ENCODE data around the gene COLEC12.

The COLEC12 gene

GRCh38 chr18:519019-519879, 18.7 kb upstream of the COLEC12 start:
- no peaks in the 10 kb centered on the region for H3K36me3 ChIP-seq (ENCODE audit: control insufficient read depth in 2 of 2, insufficient read depth in 1 of 2, low read length in 2 of 2)
- ChIA-PET POLR2A (interaction anchor here (0.6 kb wide), 1 partner anchor 23 kb away, joined by 5 read pairs; no protein-coding TSS in a partner anchor), CTCF (interaction anchor here (0.5 to 1.6 kb wide), 9 partner anchors 15 to 149 kb away, joined by 3 to 6 read pairs (median 3); no protein-coding TSS in a partner anchor)
- no peaks in the 10 kb centered on the region; the same call in 1 of the 2 replicates for H3K4me1 ChIP-seq (ENCODE audit: control insufficient read depth, insufficient read depth, low read length)
- H3K27ac ChIP-seq (ENCODE audit: extremely low read depth, low read depth, low read length), result no peak overlapping the region
- H3K4me3 ChIP-seq (ENCODE audit: low read depth, low read length), result no peak overlapping the region
- TF ChIP-seq, protein P1, sequence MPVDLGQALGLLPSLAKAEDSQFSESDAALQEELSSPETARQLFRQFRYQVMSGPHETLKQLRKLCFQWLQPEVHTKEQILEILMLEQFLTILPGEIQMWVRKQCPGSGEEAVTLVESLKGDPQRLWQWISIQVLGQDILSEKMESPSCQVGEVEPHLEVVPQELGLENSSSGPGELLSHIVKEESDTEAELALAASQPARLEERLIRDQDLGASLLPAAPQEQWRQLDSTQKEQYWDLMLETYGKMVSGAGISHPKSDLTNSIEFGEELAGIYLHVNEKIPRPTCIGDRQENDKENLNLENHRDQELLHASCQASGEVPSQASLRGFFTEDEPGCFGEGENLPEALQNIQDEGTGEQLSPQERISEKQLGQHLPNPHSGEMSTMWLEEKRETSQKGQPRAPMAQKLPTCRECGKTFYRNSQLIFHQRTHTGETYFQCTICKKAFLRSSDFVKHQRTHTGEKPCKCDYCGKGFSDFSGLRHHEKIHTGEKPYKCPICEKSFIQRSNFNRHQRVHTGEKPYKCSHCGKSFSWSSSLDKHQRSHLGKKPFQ (tag by site-specific recombination; IDR thresholded peaks at IDR 0.05), result no peak
- no peak for TF ChIP-seq ZNF416 (tag by site-specific recombination; IDR thresholded peaks at IDR 0.05)
- TF ChIP-seq RBAK (tag by site-specific recombination; IDR thresholded peaks at IDR 0.05), result peak; percentile 46; the same call in 1 of the 2 replicates
- no peak for TF ChIP-seq ZNF274 (IDR thresholded peaks at IDR 0.05; ENCODE audit: low read length)
- TF ChIP-seq ZNF274 (tag by site-specific recombination; IDR thresholded peaks at IDR 0.05; ENCODE audit: borderline replicate concordance), result no peak
- no peak for TF ChIP-seq ZNF121 (tag by site-specific recombination; IDR thresholded peaks at IDR 0.05)
- peak; percentile 21; the same call in 1 of the 2 replicates for TF ChIP-seq ZNF449 (tag by site-specific recombination; IDR thresholded peaks at IDR 0.05)
- TF ChIP-seq ZNF670 (tag by site-specific recombination; IDR thresholded peaks at IDR 0.05; ENCODE audit: low read depth), result no peak
- no peak for TF ChIP-seq ZNF37A (tag by site-specific recombination; IDR thresholded peaks at IDR 0.05)
- no peak for TF ChIP-seq ZNF404 (tag by site-specific recombination; IDR thresholded peaks at IDR 0.05)
- no peak for TF ChIP-seq ZNF600 (tag by site-specific recombination; IDR thresholded peaks at IDR 0.05)
- TF ChIP-seq ZNF133 (tag by site-specific recombination; IDR thresholded peaks at IDR 0.05), result no peak
- no peak for TF ChIP-seq KLF7 (tag by site-specific recombination; IDR thresholded peaks at IDR 0.05; ENCODE audit: borderline replicate concordance)
- TF ChIP-seq ZNF521 (tag by site-specific recombination; IDR thresholded peaks at IDR 0.05), result no peak
- TF ChIP-seq ZNF350 (tag by site-specific recombination; IDR thresholded peaks at IDR 0.05), result no peak
- TF ChIP-seq YY1 (tag by site-specific recombination; IDR thresholded peaks at IDR 0.05), result no peak
- TF ChIP-seq, protein P2, sequence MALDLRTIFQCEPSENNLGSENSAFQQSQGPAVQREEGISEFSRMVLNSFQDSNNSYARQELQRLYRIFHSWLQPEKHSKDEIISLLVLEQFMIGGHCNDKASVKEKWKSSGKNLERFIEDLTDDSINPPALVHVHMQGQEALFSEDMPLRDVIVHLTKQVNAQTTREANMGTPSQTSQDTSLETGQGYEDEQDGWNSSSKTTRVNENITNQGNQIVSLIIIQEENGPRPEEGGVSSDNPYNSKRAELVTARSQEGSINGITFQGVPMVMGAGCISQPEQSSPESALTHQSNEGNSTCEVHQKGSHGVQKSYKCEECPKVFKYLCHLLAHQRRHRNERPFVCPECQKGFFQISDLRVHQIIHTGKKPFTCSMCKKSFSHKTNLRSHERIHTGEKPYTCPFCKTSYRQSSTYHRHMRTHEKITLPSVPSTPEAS (tag by site-specific recombination; IDR thresholded peaks at IDR 0.05), result no peak
- peak; percentile 50 for TF ChIP-seq ZNF335 (tag by site-specific recombination; conservative IDR thresholded peaks at IDR 0.05)
- TF ChIP-seq, protein P3, sequence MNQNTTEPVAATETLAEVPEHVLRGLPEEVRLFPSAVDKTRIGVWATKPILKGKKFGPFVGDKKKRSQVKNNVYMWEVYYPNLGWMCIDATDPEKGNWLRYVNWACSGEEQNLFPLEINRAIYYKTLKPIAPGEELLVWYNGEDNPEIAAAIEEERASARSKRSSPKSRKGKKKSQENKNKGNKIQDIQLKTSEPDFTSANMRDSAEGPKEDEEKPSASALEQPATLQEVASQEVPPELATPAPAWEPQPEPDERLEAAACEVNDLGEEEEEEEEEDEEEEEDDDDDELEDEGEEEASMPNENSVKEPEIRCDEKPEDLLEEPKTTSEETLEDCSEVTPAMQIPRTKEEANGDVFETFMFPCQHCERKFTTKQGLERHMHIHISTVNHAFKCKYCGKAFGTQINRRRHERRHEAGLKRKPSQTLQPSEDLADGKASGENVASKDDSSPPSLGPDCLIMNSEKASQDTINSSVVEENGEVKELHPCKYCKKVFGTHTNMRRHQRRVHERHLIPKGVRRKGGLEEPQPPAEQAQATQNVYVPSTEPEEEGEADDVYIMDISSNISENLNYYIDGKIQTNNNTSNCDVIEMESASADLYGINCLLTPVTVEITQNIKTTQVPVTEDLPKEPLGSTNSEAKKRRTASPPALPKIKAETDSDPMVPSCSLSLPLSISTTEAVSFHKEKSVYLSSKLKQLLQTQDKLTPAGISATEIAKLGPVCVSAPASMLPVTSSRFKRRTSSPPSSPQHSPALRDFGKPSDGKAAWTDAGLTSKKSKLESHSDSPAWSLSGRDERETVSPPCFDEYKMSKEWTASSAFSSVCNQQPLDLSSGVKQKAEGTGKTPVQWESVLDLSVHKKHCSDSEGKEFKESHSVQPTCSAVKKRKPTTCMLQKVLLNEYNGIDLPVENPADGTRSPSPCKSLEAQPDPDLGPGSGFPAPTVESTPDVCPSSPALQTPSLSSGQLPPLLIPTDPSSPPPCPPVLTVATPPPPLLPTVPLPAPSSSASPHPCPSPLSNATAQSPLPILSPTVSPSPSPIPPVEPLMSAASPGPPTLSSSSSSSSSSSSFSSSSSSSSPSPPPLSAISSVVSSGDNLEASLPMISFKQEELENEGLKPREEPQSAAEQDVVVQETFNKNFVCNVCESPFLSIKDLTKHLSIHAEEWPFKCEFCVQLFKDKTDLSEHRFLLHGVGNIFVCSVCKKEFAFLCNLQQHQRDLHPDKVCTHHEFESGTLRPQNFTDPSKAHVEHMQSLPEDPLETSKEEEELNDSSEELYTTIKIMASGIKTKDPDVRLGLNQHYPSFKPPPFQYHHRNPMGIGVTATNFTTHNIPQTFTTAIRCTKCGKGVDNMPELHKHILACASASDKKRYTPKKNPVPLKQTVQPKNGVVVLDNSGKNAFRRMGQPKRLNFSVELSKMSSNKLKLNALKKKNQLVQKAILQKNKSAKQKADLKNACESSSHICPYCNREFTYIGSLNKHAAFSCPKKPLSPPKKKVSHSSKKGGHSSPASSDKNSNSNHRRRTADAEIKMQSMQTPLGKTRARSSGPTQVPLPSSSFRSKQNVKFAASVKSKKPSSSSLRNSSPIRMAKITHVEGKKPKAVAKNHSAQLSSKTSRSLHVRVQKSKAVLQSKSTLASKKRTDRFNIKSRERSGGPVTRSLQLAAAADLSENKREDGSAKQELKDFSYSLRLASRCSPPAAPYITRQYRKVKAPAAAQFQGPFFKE (tag by site-specific recombination; IDR thresholded peaks at IDR 0.05; ENCODE audit: borderline replicate concordance), result no peak
- no peak for TF ChIP-seq ZNF549 (tag by site-specific recombination; IDR thresholded peaks at IDR 0.05)
- no peak for TF ChIP-seq ZNF184 (tag by site-specific recombination; IDR thresholded peaks at IDR 0.05)
- TF ChIP-seq ZNF324 (tag by site-specific recombination; IDR thresholded peaks at IDR 0.05), result no peak
- TF ChIP-seq ZNF610 (tag by site-specific recombination; IDR thresholded peaks at IDR 0.05; ENCODE audit: borderline replicate concordance), result no peak
- no peak for TF ChIP-seq ZNF704 (tag by site-specific recombination; IDR thresholded peaks at IDR 0.05)
- H3K9me3 ChIP-seq (ENCODE audit: control insufficient read depth, insufficient read depth, low read depth, low read length), result no peaks in the 10 kb centered on the region

Measured in HEK293 (cell line).